ENCODE measurements around the gene PRKD1. TPM values are rescaled to one million over a fixed set of nuclear protein-coding genes. Genes with fewer than 3 reads are reported as not detected.

PRKD1 gene
- total RNA-seq, 1 donor from 2014 or later = 13.5 TPM

DNA sequence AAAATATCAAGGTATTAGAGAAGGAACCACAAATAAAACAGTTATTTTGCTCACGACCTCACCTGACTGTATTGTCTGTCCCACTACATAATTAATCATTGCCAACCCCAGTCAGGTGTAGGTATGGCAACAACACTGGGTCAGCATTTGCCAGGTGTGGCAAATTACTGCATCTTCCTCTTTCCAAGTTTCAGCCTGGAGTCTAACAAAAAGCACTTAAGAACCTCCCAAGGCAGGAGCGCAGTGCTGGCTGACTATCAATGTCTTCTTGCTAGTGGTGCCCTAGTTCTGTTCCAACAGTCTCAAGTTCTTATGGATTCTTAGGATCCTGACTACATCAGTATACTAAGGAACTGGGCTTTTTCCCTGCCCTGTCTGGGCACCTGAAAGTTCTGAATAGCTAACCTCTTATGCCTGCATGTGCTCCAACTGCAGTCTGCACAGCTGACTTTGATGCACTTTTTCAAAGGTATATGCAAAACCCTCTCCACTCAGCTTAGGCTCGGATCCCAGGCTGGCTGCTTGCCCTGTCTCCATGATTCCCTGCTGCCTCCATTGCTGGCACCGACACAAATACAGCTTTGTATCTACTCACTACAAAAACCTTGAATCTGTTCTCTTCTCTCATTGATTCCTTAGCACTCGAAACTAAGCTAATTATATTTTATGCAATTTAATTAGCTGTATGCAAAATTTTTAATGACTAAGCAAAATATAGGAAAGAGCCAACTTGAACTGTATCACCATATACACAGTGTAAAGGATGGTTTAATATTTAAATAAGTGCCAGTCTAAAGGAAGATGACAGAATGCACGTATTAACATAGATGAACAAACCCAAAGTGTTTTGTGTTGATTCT lies 113.3 kb downstream of the PRKD1 start:
- H3K4me1 Mint-ChIP-seq = no peaks in the 10 kb centered on the region
- no peaks in the 10 kb centered on the region for H3K27me3 Mint-ChIP-seq (ENCODE audit: low read depth)
- DNase-seq (ENCODE audit: low read depth, low spot score) = no peak
- no peak for TF ChIP-seq CTCF (conservative IDR thresholded peaks at IDR 0.05)
- no peaks in the 10 kb centered on the region for H3K9me3 Mint-ChIP-seq
- H3K4me3 Mint-ChIP-seq = no peak overlapping the region
- H3K36me3 Mint-ChIP-seq (ENCODE audit: low read depth) = peaks cover 6% of the 10 kb centered on the region
- no peak overlapping the region for H3K27ac Mint-ChIP-seq (ENCODE audit: unreplicated experiment)

DNA sequence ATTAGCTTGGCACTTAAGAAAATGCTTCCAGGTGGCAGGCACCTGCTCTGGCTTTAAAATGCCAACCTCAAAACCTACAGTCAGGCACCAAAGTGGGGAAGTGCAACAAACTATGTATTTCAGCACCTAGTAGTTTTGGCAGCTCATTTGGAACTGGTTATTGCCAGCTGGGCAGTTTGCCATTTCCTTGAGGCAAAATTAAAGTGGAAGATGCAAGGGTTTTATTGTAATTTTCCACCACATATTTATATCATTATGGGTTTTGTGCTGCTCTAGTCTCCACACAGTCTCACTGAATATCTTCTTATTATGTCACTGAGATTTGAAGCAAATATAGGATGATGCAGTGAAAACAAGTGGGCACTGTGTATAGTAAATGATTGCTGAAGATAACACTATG lies 117.0 kb downstream of the PRKD1 start:
- peaks cover 5% of the 10 kb centered on the region for H3K9me3 Mint-ChIP-seq
- DNase-seq (ENCODE audit: low read depth, low spot score) = no peak
- H3K4me3 Mint-ChIP-seq = no peak overlapping the region
- H3K4me1 Mint-ChIP-seq = no peaks in the 10 kb centered on the region
- H3K36me3 Mint-ChIP-seq (ENCODE audit: low read depth) = peaks cover 6% of the 10 kb centered on the region
- no peaks in the 10 kb centered on the region for H3K27me3 Mint-ChIP-seq (ENCODE audit: low read depth)
- no peak for TF ChIP-seq CTCF (conservative IDR thresholded peaks at IDR 0.05)
- no peak overlapping the region for H3K27ac Mint-ChIP-seq (ENCODE audit: unreplicated experiment)

GRCh38 chr14:29810064-29810463 lies 117.6 kb downstream of the PRKD1 start:
- no peak overlapping the region for H3K27ac Mint-ChIP-seq (ENCODE audit: unreplicated experiment)
- H3K4me1 Mint-ChIP-seq = peaks cover under 1% of the 10 kb centered on the region
- DNase-seq (ENCODE audit: low read depth, low spot score) = no peak
- no peak for TF ChIP-seq CTCF (conservative IDR thresholded peaks at IDR 0.05)
- H3K27me3 Mint-ChIP-seq (ENCODE audit: low read depth) = no peaks in the 10 kb centered on the region
- H3K36me3 Mint-ChIP-seq (ENCODE audit: low read depth) = peaks cover 6% of the 10 kb centered on the region
- H3K9me3 Mint-ChIP-seq = peaks cover 5% of the 10 kb centered on the region
- H3K4me3 Mint-ChIP-seq = no peak overlapping the region

- H3K36me3 Mint-ChIP-seq (ENCODE audit: low read depth) = no peaks in the 10 kb centered on the region
- H3K27ac Mint-ChIP-seq (ENCODE audit: unreplicated experiment) = no peak overlapping the region
- no peak overlapping the region for H3K4me3 Mint-ChIP-seq
- H3K27me3 Mint-ChIP-seq (ENCODE audit: low read depth) = no peaks in the 10 kb centered on the region
- TF ChIP-seq CTCF (conservative IDR thresholded peaks at IDR 0.05) = no peak
- H3K9me3 Mint-ChIP-seq = peaks cover 5% of the 10 kb centered on the region
- peaks cover 11% of the 10 kb centered on the region for H3K4me1 Mint-ChIP-seq
- no peak for DNase-seq (ENCODE audit: low read depth, low spot score)
Observed at GRCh38 chr14:29806124-29806517, 121.5 kb downstream of the PRKD1 start.

DNA sequence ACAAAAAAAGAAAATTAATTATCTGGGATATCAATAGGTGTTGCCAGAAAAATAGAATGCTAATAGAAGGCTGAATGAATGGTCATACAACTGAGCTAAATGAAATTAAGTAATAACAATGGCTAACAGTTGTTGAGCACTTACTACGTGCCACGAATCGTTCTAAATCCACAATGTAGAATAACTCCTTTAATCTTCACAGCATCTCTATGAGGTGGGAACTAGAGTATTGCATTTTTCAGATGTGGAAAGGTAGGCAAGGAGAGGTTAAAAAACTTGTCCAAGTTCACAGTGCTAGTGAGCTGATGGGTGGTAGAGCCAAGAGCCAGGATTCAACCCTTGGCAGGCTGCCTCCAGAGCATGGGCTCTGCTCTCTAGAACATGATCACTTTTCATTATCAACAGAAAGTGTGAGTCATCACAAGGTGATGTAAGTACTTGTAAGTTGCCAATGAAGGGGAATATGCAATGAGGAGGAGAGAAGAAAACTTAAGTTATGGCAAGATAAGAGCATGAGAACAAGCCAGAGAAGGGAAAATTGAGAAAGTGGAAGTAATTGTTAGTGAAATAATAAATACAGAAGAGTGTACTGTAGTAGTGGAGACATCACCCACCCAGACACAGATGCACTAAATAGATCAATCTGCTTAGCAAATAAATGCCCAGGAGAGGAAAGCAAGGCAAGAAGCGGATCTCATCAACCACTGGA lies 122.1 kb downstream of the PRKD1 start:
- no peak for DNase-seq (ENCODE audit: low read depth, low spot score)
- no peaks in the 10 kb centered on the region for H3K27me3 Mint-ChIP-seq (ENCODE audit: low read depth)
- no peaks in the 10 kb centered on the region for H3K36me3 Mint-ChIP-seq (ENCODE audit: low read depth)
- no peak overlapping the region for H3K27ac Mint-ChIP-seq (ENCODE audit: unreplicated experiment)
- peaks cover 11% of the 10 kb centered on the region for H3K4me1 Mint-ChIP-seq
- H3K9me3 Mint-ChIP-seq = peaks cover 5% of the 10 kb centered on the region
- no peak for TF ChIP-seq CTCF (conservative IDR thresholded peaks at IDR 0.05)
- no peak overlapping the region for H3K4me3 Mint-ChIP-seq

Measured in neural crest cell (in vitro differentiated cells).